ENCODE measurements around the gene LCN12. TPM values are rescaled to one million over a fixed set of nuclear protein-coding genes. Genes with fewer than 3 reads are reported as not detected.

Gene LCN12
- total RNA-seq, 4 donors from 2014 or later, result 1.8 to 8.7 (median 7.9) TPM; not detected in 1

- DNase-seq, result no peak
- H3K9me3 ChIP-seq, result no peaks in the 10 kb centered on the region
- H3K4me3 ChIP-seq, result no peak overlapping the region
- TF ChIP-seq CTCF (IDR thresholded peaks at IDR 0.05) (no peak), POLR2A (IDR thresholded peaks at IDR 0.05) (no peak)
- H3K36me3 ChIP-seq, result peaks cover 0 to 75% (median 4%) of the 10 kb centered on the region in 3 donors
- no peak overlapping the region for H3K27ac ChIP-seq
- no peaks in the 10 kb centered on the region for H3K27me3 ChIP-seq
- H3K4me1 ChIP-seq, result no peaks in the 10 kb centered on the region
These were observed 41.2 kb upstream of the LCN12 start for GRCh38 chr9:136910901-136911245.

DNA sequence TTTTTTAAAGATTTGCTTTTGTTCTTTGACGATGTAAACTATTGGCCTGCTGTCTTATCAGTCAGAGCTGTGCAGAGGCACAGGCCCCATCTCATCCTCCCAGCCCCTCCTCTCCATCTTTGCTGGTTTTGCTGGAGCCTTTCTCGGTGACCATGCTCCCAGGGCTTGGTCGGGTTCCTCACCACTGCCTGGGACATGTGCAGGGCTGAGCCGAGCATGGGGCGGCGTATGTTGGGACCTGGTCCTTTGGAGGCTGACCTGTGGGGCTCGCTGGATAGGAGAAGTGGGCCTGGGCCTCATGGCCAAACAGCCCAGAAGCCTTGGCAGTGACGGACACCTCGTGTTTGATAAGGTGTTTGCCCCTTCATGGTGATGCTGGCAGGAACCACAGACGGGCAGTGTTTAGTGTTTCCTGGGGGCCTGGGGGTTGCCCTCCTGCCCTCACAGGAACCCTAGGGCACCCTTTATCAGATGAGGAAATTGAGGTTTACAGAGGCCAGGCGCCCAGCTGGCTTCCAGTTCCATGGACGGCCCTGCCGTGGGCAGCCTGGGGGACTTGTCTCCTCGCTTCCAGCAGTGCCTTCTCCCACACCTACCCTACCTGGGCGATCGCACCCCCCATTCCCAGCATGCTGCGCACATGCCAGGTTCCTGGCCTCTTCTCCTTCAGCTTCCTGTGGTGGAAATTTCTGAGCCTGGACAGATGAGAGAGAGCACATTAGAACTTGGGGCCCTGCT lies 38.2 kb upstream of the LCN12 start:
- Histone ChIP-seq H3K4me1 (no peaks in the 10 kb centered on the region), H3K9me3 (no peaks in the 10 kb centered on the region), H3K27me3 (no peaks in the 10 kb centered on the region), H3K27ac (no peak overlapping the region), H3K4me3 (no peak overlapping the region), H3K36me3 (peaks cover 0 to 73% (median 0%) of the 10 kb centered on the region in 3 donors)
- TF ChIP-seq CTCF (IDR thresholded peaks at IDR 0.05) (no peak), POLR2A (IDR thresholded peaks at IDR 0.05) (no peak)
- DNase-seq, result no peak

DNA sequence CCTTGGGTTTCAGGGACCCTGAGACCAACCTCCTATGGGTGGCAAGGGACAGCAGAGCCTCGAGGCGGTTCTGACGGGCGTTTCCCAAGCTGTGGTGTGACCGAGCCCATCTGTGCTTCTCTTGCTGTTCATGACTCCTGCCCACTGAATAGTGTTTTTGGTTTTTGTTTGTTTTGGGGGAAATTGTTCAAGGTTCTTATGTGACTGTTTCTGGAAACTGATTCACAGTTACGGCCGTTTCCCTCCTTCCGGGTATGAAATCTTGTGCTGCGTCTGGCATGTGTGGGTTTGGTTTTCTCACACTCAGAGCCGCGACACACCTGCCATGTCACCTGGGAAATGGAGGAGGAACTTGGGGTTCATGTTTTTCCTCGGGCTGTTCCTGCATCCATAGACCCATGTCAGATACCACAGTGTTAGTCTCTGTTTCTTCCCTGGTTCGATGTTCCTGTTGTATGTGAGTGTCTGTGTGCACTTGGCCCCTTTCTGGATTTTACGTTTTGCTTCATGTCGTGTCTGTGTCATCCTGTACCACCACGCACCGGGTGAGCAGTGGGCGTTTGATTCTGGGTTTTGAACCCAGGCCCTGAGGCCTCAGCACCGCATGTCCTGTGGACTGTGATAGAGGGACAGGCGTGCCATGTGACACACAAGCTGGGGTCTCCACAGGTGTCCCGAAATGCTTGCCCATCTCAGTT lies 36.3 kb upstream of the LCN12 start:
- H3K36me3 ChIP-seq, result peaks cover 0 to 68% (median 0%) of the 10 kb centered on the region in 3 donors
- H3K27ac ChIP-seq, result no peak overlapping the region
- H3K27me3 ChIP-seq, result no peaks in the 10 kb centered on the region
- TF ChIP-seq CTCF (IDR thresholded peaks at IDR 0.05) (no peak), POLR2A (IDR thresholded peaks at IDR 0.05) (no peak)
- H3K4me1 ChIP-seq, result no peaks in the 10 kb centered on the region
- DNase-seq, result no peak
- no peak overlapping the region for H3K4me3 ChIP-seq
- H3K9me3 ChIP-seq, result no peaks in the 10 kb centered on the region

DNA sequence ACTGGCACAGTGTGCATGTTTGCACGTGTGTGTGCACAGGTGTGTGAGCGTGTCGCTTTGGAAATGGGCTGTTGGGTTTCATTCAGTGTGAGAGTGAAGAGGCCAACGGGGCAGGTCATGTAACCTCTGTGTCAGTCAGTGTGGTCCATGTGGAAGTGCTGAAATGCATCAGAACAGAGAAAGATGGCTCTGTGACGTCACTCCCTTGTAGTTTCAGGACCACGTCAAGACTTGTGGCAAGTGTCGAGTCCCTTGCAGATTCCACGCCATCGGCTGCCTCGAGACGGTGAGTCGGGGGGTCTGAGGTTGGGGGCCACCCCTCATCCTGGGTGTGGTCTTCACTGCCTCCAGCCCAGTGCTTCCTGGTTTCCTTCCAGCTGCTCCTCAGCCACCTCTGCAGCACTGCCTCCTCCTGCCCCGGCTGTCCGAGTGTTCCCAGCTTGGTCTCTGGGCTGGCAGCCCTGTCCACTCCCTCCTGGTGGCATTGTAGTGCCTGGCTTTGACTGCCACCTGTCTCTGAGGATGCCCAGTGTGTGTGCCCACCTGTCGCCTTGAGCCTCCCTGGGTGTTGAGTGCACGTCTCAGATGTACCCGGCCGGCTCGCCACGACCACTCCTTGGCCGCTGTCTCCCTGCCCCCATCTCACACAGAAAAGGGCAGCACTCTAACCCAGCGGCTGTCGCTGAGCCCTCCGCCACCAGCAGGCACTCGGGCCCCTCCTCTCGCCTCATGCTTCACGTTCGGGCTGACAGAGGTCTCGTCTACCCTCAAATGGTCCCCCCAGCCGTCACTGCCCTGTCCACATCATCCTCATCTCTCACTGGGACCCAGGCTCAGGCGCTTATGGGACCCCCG lies 35.5 kb upstream of the LCN12 start:
- no peak for DNase-seq

More for the DNA sequence above, 35.5 kb upstream of the LCN12 start:
- no peak overlapping the region for H3K27ac ChIP-seq
- TF ChIP-seq POLR2A (IDR thresholded peaks at IDR 0.05) (no peak), CTCF (IDR thresholded peaks at IDR 0.05) (no peak)
- H3K36me3 ChIP-seq, result peaks cover 0 to 74% (median 0%) of the 10 kb centered on the region in 3 donors
- no peaks in the 10 kb centered on the region for H3K27me3 ChIP-seq
- no peak overlapping the region for H3K4me3 ChIP-seq
- no peaks in the 10 kb centered on the region for H3K9me3 ChIP-seq
- no peaks in the 10 kb centered on the region for H3K4me1 ChIP-seq

Measured in Peyer's patch (tissue), 4 donors.